Parathyroid adenoma (tissue), 2 donors: Measurements from ENCODE around the gene TMEM37.

ENCODE experiments used
- H2AFZ ChIP-seq: fragments of 300-600 bp; sonication (generic); one replicate; pipeline ENCODE4 v1.7.0; 2017; ENCODE audit warnings: antibody characterized with exemption, mild to moderate bottlenecking
- H3K27ac ChIP-seq: fragments of 300-600 bp; sonication (generic); one replicate; pipeline ENCODE4 v1.7.0; 2017
- H3K27me3 ChIP-seq: fragments of 300-600 bp; sonication (generic); one replicate; pipeline ENCODE4 v1.7.0; 2017; ENCODE audit warnings: low read length; ENCODE audit not compliant: control insufficient read depth, insufficient read depth
- H3K36me3 ChIP-seq: fragments of 300-600 bp; sonication (generic); one replicate; pipeline ENCODE4 v1.7.0; 2017; ENCODE audit warnings: low read length; ENCODE audit not compliant: control insufficient read depth, insufficient read depth
- H3K4me1 ChIP-seq: fragments of 300-600 bp; sonication (generic); one replicate; pipeline ENCODE4 v1.7.0; 2017; ENCODE audit warnings: control low read depth
- H3K4me2 ChIP-seq: fragments of 300-600 bp; sonication (generic); one replicate; pipeline ENCODE4 v1.7.0; 2017; ENCODE audit warnings: low read length
- H3K4me3 ChIP-seq: fragments of 300-600 bp; sonication (generic); one replicate; pipeline ENCODE4 v1.7.0; 2017; ENCODE audit warnings: low read depth, low read length
- H3K79me2 ChIP-seq: fragments of 300-600 bp; sonication (generic); one replicate; pipeline ENCODE4 v1.7.0; 2017; ENCODE audit warnings: control low read depth
- H3K9ac ChIP-seq: fragments of 300-600 bp; sonication (generic); one replicate; pipeline ENCODE4 v1.7.0; 2017; ENCODE audit warnings: mild to moderate bottlenecking
- H3K9me3 ChIP-seq: fragments of 300-600 bp; sonication (generic); one replicate; pipeline ENCODE4 v1.7.0; 2017; ENCODE audit warnings: low read length; ENCODE audit not compliant: control insufficient read depth
- TF ChIP-seq, protein P1 (sequence below): fragments of 300-600 bp; sonication (generic); IDR thresholded peaks from one replicate; pipeline ENCODE4 v1.7.0; 2017; ENCODE audit warnings: antibody characterized with exemption, mild to moderate bottlenecking
- donor health status: primary hyperparathyroidism.

TMEM37 gene, protein sequence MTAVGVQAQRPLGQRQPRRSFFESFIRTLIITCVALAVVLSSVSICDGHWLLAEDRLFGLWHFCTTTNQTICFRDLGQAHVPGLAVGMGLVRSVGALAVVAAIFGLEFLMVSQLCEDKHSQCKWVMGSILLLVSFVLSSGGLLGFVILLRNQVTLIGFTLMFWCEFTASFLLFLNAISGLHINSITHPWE

GRCh38 chr2:119431155-119431975 is at the start of gene TMEM37:
TSS of gene TMEM37 (plus strand) at chr2:119431854. CDS start at chr2:119431904, 50 bp downstream.
- H3K4me2 ChIP-seq = peak within 1 kb of the TSS; percentile 92
- peak within 1 kb of the TSS; percentile 99 for H3K9ac ChIP-seq
- H3K36me3 ChIP-seq = no peaks in the 10 kb centered on the region
- peak within 1 kb of the TSS; percentile 96 for H3K4me3 ChIP-seq
- H3K27me3 ChIP-seq = no peaks in the 10 kb centered on the region
- peak within 1 kb of the TSS; percentile 65 for H2AFZ ChIP-seq
- H3K4me1 ChIP-seq = peaks cover 61% of the 10 kb centered on the region
- TF ChIP-seq, protein P1, sequence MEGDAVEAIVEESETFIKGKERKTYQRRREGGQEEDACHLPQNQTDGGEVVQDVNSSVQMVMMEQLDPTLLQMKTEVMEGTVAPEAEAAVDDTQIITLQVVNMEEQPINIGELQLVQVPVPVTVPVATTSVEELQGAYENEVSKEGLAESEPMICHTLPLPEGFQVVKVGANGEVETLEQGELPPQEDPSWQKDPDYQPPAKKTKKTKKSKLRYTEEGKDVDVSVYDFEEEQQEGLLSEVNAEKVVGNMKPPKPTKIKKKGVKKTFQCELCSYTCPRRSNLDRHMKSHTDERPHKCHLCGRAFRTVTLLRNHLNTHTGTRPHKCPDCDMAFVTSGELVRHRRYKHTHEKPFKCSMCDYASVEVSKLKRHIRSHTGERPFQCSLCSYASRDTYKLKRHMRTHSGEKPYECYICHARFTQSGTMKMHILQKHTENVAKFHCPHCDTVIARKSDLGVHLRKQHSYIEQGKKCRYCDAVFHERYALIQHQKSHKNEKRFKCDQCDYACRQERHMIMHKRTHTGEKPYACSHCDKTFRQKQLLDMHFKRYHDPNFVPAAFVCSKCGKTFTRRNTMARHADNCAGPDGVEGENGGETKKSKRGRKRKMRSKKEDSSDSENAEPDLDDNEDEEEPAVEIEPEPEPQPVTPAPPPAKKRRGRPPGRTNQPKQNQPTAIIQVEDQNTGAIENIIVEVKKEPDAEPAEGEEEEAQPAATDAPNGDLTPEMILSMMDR = no peak
- H3K79me2 ChIP-seq = peaks cover 42% of the 10 kb centered on the region
- H3K27ac ChIP-seq = peak within 1 kb of the TSS; percentile 100
- no peaks in the 10 kb centered on the region for H3K9me3 ChIP-seq

DNA sequence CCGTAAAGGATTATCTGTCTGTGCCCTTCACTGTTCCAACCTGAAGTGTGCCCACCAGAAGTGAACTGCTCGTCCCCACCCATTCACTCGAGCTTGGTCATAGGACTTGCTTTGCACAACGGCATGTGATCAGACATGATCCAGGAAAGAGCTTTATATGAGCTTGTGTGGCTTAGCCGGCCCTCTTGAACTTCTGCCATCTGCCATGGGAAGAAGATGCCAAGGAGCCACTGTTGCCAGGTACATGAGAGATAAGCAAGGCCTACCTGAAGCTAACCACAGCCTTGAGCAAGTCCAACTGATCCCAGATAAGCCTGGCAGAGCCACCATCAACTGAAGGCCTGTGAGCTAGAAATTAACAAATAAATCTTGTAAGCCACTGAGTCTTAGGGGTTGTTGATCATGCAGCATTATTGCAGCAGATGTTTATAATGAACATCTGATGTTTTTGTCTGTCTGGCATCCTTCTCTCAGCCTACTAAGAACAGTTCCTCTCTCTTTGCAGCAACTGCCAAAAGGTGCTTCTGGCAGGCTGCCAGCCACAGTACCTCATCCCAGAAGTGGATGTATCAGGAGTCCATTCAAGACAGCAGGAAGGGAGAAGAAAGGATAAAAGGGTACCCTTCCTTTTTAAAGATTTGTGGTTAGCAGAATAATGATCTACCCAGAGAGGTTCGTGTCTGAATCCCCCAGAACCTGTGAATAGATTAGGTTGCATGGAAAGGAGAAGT is 48.1 kb upstream of the TMEM37 start:
- H3K4me2 ChIP-seq = no peak overlapping the region

GRCh38 chr2:119384971-119385370 is 46.7 kb upstream of the TMEM37 start:
- Histone ChIP-seq H3K4me1 (peaks cover 37% of the 10 kb centered on the region), H3K9me3 (no peaks in the 10 kb centered on the region), H3K4me3 (no peak overlapping the region), H3K79me2 (no peaks in the 10 kb centered on the region), H3K27me3 (no peaks in the 10 kb centered on the region), H3K9ac (no peak overlapping the region), H3K4me2 (no peak overlapping the region), H3K36me3 (no peaks in the 10 kb centered on the region), H2AFZ (no peak overlapping the region), H3K27ac (no peak overlapping the region)
- TF ChIP-seq, protein P1 = no peak

More for the DNA sequence above, 48.1 kb upstream of the TMEM37 start:
- no peaks in the 10 kb centered on the region for H3K36me3 ChIP-seq
- no peaks in the 10 kb centered on the region for H3K9me3 ChIP-seq
- H2AFZ ChIP-seq = peak overlapping the region; percentile 69
- H3K4me1 ChIP-seq = peaks cover 25% of the 10 kb centered on the region
- no peak overlapping the region for H3K4me3 ChIP-seq
- TF ChIP-seq, protein P1 = no peak
- H3K9ac ChIP-seq = no peak overlapping the region
- peak overlapping the region; percentile 60 for H3K27ac ChIP-seq
- H3K79me2 ChIP-seq = no peaks in the 10 kb centered on the region
- H3K27me3 ChIP-seq = no peaks in the 10 kb centered on the region

DNA sequence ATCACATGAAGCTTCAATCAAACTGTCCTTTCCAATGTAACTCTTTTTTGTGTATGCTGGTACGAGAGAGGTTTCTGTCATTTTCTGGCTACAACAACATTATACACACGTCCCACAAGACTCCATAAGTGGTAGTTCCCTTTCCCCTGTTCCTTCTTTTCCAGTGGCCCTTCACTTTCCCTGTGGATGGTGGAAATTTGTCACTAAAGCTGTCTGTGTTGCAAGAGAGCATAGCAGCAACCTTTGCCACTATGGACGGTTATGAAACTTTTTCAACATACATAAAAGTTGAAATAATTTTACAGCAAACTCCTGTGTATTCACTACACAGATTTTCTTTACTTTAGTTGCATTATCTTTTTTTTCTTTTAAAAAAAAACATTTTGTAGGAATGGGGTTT is 46.2 kb upstream of the TMEM37 start:
- Histone ChIP-seq H3K27me3 (no peaks in the 10 kb centered on the region), H3K27ac (no peak overlapping the region), H3K9me3 (no peaks in the 10 kb centered on the region), H3K4me3 (no peak overlapping the region), H3K9ac (no peak overlapping the region), H3K4me1 (peaks cover 39% of the 10 kb centered on the region), H3K79me2 (no peaks in the 10 kb centered on the region), H2AFZ (no peak overlapping the region), H3K36me3 (no peaks in the 10 kb centered on the region), H3K4me2 (no peak overlapping the region)
- TF ChIP-seq, protein P1 = no peak
